Measurements from ENCODE around the gene TTC21B. TPM values are rescaled to one million over a fixed set of nuclear protein-coding genes. Genes with fewer than 3 reads are reported as not detected.

TTC21B gene
- total and polyA plus RNA-seq, 5 donors from 2014 or later, result 5.1 to 31.2 (median 6.7) TPM

- ATAC-seq (ENCODE audit: low read depth in 2 of 2) (no peak), DNase-seq (no peak)
- Mint-ChIP-seq H3K27ac (no peak overlapping the region), H3K36me3 (peaks cover 4% of the 10 kb centered on the region), H3K9me3 (peaks cover 0 to 14% (median 6%) of the 10 kb centered on the region in 7 donors), H3K27me3 (peaks cover 4% of the 10 kb centered on the region), H3K4me3 (no peak overlapping the region), H3K4me1 (no peaks in the 10 kb centered on the region)
- Histone ChIP-seq H3K27me3 (ENCODE audit: control insufficient read depth, insufficient read depth, low read length) (no peaks in the 10 kb centered on the region), H3K36me3 (ENCODE audit: control insufficient read depth, insufficient read depth, low read length) (no peaks in the 10 kb centered on the region), H3K9me3 (ENCODE audit: control insufficient read depth in 2 of 2, low read length in 2 of 2) (peaks cover 0 to 8% of the 10 kb centered on the region in 2 experiments), H3K27ac (ENCODE audit: insufficient read depth, low read length, poor library complexity, severe bottlenecking) (no peak overlapping the region), H3K4me1 (ENCODE audit: control insufficient read depth, insufficient read depth, low read length, poor library complexity, severe bottlenecking) (no peaks in the 10 kb centered on the region), H3K4me3 (ENCODE audit: low read depth, low read length) (no peak overlapping the region)
These were observed 107.5 kb downstream of the TTC21B start for GRCh38 chr2:165846056-165846455.

- Histone ChIP-seq H3K4me3 (ENCODE audit: low read depth, low read length) (no peak overlapping the region), H3K36me3 (ENCODE audit: control insufficient read depth, insufficient read depth, low read length) (no peaks in the 10 kb centered on the region), H3K27ac (ENCODE audit: insufficient read depth, low read length, poor library complexity, severe bottlenecking) (no peak overlapping the region), H3K9me3 (ENCODE audit: control insufficient read depth in 2 of 2, low read length in 2 of 2) (no peaks in the 10 kb centered on the region), H3K4me1 (ENCODE audit: control insufficient read depth, insufficient read depth, low read length, poor library complexity, severe bottlenecking) (no peaks in the 10 kb centered on the region), H3K27me3 (ENCODE audit: control insufficient read depth, insufficient read depth, low read length) (no peaks in the 10 kb centered on the region)
- DNase-seq (no peak), ATAC-seq (ENCODE audit: low read depth in 2 of 2) (no peak)
- H3K4me1 Mint-ChIP-seq, result no peaks in the 10 kb centered on the region
- no peaks in the 10 kb centered on the region for H3K27me3 Mint-ChIP-seq
- no peak overlapping the region for H3K4me3 Mint-ChIP-seq
- peaks cover 0 to 2% (median 0%) of the 10 kb centered on the region in 7 donors for H3K9me3 Mint-ChIP-seq
- no peak overlapping the region for H3K27ac Mint-ChIP-seq
- H3K36me3 Mint-ChIP-seq, result peaks cover 4% of the 10 kb centered on the region
These were observed 109.4 kb downstream of the TTC21B start for GRCh38 chr2:165844216-165844615.

GRCh38 chr2:165843351-165843750, 110.2 kb downstream of the TTC21B start:
- no peaks in the 10 kb centered on the region for H3K27me3 Mint-ChIP-seq
- ATAC-seq (ENCODE audit: low read depth in 2 of 2) (no peak), DNase-seq (no peak)
- no peak overlapping the region for H3K27ac Mint-ChIP-seq
- H3K9me3 Mint-ChIP-seq, result peaks cover 0 to 2% (median 0%) of the 10 kb centered on the region in 7 donors
- Histone ChIP-seq H3K4me3 (ENCODE audit: low read depth, low read length) (no peak overlapping the region), H3K27me3 (ENCODE audit: control insufficient read depth, insufficient read depth, low read length) (no peaks in the 10 kb centered on the region), H3K4me1 (ENCODE audit: control insufficient read depth, insufficient read depth, low read length, poor library complexity, severe bottlenecking) (no peaks in the 10 kb centered on the region), H3K9me3 (ENCODE audit: control insufficient read depth in 2 of 2, low read length in 2 of 2) (no peaks in the 10 kb centered on the region), H3K27ac (ENCODE audit: insufficient read depth, low read length, poor library complexity, severe bottlenecking) (no peak overlapping the region), H3K36me3 (ENCODE audit: control insufficient read depth, insufficient read depth, low read length) (no peaks in the 10 kb centered on the region)
- H3K36me3 Mint-ChIP-seq, result peaks cover 4% of the 10 kb centered on the region
- no peaks in the 10 kb centered on the region for H3K4me1 Mint-ChIP-seq
- H3K4me3 Mint-ChIP-seq, result no peak overlapping the region

DNA sequence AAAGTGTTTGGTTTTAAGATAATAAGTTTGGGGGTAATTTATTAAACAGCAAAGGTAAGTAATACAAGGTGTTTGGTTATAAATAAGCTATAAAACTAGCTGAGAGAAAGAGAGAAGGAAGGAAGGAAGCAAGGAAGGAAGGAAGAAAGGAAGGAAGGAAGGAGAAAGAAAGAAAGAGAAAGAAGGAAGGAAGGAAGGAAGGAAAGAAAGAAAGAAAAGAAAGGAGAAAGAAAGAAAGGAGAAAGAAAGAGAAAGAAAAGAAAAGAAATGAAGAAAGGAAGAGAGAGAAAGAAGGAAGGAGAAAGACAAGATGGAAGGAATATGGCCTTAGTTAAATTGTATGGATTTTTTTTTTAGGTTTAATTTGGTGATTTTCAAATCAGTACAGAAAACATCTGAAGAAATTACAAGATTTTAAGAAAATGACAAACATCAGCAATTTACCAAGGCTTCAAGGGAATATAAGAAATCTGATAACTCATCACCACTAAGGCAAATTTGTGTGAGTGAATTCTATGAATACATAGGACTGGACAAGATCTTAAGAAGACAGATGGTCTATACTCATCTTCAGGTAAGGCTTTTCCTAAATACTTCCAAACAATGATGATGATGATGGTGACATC, 113.1 kb downstream of the TTC21B start:
- no peaks in the 10 kb centered on the region for H3K27me3 ChIP-seq (ENCODE audit: control insufficient read depth, insufficient read depth, low read length)
- Mint-ChIP-seq H3K4me1 (no peaks in the 10 kb centered on the region), H3K4me3 (no peak overlapping the region), H3K27ac (no peak overlapping the region), H3K9me3 (peaks cover 0 to 2% (median 0%) of the 10 kb centered on the region in 7 donors), H3K27me3 (peaks cover 4% of the 10 kb centered on the region), H3K36me3 (peaks cover 4% of the 10 kb centered on the region)
- no peaks in the 10 kb centered on the region for H3K36me3 ChIP-seq (ENCODE audit: control insufficient read depth, insufficient read depth, low read length)
- no peak overlapping the region for H3K27ac ChIP-seq (ENCODE audit: insufficient read depth, low read length, poor library complexity, severe bottlenecking)
- no peak for DNase-seq
- ATAC-seq (ENCODE audit: low read depth in 2 of 2), result no peak
- H3K4me3 ChIP-seq (ENCODE audit: low read depth, low read length), result no peak overlapping the region
- H3K4me1 ChIP-seq (ENCODE audit: control insufficient read depth, insufficient read depth, low read length, poor library complexity, severe bottlenecking), result no peaks in the 10 kb centered on the region
- H3K9me3 ChIP-seq (ENCODE audit: control insufficient read depth in 2 of 2, low read length in 2 of 2), result no peaks in the 10 kb centered on the region

GRCh38 chr2:165839610-165840009, 114.0 kb downstream of the TTC21B start:
- no peaks in the 10 kb centered on the region for H3K4me1 ChIP-seq (ENCODE audit: control insufficient read depth, insufficient read depth, low read length, poor library complexity, severe bottlenecking)
- H3K9me3 ChIP-seq (ENCODE audit: control insufficient read depth in 2 of 2, low read length in 2 of 2), result no peaks in the 10 kb centered on the region
- peaks cover 4% of the 10 kb centered on the region for H3K27me3 Mint-ChIP-seq
- no peak overlapping the region for H3K4me3 ChIP-seq (ENCODE audit: low read depth, low read length)
- H3K4me3 Mint-ChIP-seq, result no peak overlapping the region
- H3K27me3 ChIP-seq (ENCODE audit: control insufficient read depth, insufficient read depth, low read length), result no peaks in the 10 kb centered on the region
- H3K36me3 Mint-ChIP-seq, result peaks cover 4% of the 10 kb centered on the region
- no peak overlapping the region for H3K27ac ChIP-seq (ENCODE audit: insufficient read depth, low read length, poor library complexity, severe bottlenecking)
- H3K4me1 Mint-ChIP-seq, result no peaks in the 10 kb centered on the region
- no peaks in the 10 kb centered on the region for H3K36me3 ChIP-seq (ENCODE audit: control insufficient read depth, insufficient read depth, low read length)
- peaks cover 0 to 2% (median 0%) of the 10 kb centered on the region in 7 donors for H3K9me3 Mint-ChIP-seq
- no peak overlapping the region for H3K27ac Mint-ChIP-seq
- ATAC-seq (ENCODE audit: low read depth in 2 of 2) (no peak), DNase-seq (no peak)

GRCh38 chr2:165837122-165837521, 116.5 kb downstream of the TTC21B start:
- Mint-ChIP-seq H3K4me1 (no peaks in the 10 kb centered on the region), H3K27ac (no peak overlapping the region), H3K4me3 (no peak overlapping the region), H3K27me3 (peaks cover 4% of the 10 kb centered on the region), H3K36me3 (peaks cover 4% of the 10 kb centered on the region), H3K9me3 (no peaks in the 10 kb centered on the region)
- ATAC-seq (ENCODE audit: low read depth in 2 of 2), result no peak
- Histone ChIP-seq H3K4me1 (ENCODE audit: control insufficient read depth, insufficient read depth, low read length, poor library complexity, severe bottlenecking) (no peaks in the 10 kb centered on the region), H3K9me3 (ENCODE audit: control insufficient read depth in 2 of 2, low read length in 2 of 2) (no peaks in the 10 kb centered on the region), H3K27me3 (ENCODE audit: control insufficient read depth, insufficient read depth, low read length) (no peaks in the 10 kb centered on the region), H3K36me3 (ENCODE audit: control insufficient read depth, insufficient read depth, low read length) (no peaks in the 10 kb centered on the region), H3K4me3 (ENCODE audit: low read depth, low read length) (no peak overlapping the region), H3K27ac (ENCODE audit: insufficient read depth, low read length, poor library complexity, severe bottlenecking) (no peak overlapping the region)
- DNase-seq, result no peak

- H3K4me1 ChIP-seq (ENCODE audit: control insufficient read depth, insufficient read depth, low read length, poor library complexity, severe bottlenecking), result no peaks in the 10 kb centered on the region
- Mint-ChIP-seq H3K4me3 (no peak overlapping the region), H3K4me1 (no peaks in the 10 kb centered on the region), H3K27me3 (peaks cover 4% of the 10 kb centered on the region), H3K36me3 (no peaks in the 10 kb centered on the region), H3K9me3 (no peaks in the 10 kb centered on the region), H3K27ac (no peak overlapping the region)
- no peaks in the 10 kb centered on the region for H3K9me3 ChIP-seq (ENCODE audit: control insufficient read depth in 2 of 2, low read length in 2 of 2)
- ATAC-seq (ENCODE audit: low read depth in 2 of 2) (no peak), DNase-seq (no peak)
- H3K4me3 ChIP-seq (ENCODE audit: low read depth, low read length), result no peak overlapping the region
- no peak overlapping the region for H3K27ac ChIP-seq (ENCODE audit: insufficient read depth, low read length, poor library complexity, severe bottlenecking)
- H3K27me3 ChIP-seq (ENCODE audit: control insufficient read depth, insufficient read depth, low read length), result no peaks in the 10 kb centered on the region
- no peaks in the 10 kb centered on the region for H3K36me3 ChIP-seq (ENCODE audit: control insufficient read depth, insufficient read depth, low read length)
These were observed 118.2 kb downstream of the TTC21B start for GRCh38 chr2:165835363-165835762.

GRCh38 chr2:165833156-165833555, 120.4 kb downstream of the TTC21B start:
- no peak overlapping the region for H3K27ac ChIP-seq (ENCODE audit: insufficient read depth, low read length, poor library complexity, severe bottlenecking)

More at GRCh38 chr2:165833156-165833555, 120.4 kb downstream of the TTC21B start:
- H3K4me3 Mint-ChIP-seq, result no peak overlapping the region
- Histone ChIP-seq H3K27me3 (ENCODE audit: control insufficient read depth, insufficient read depth, low read length) (no peaks in the 10 kb centered on the region), H3K9me3 (ENCODE audit: control insufficient read depth in 2 of 2, low read length in 2 of 2) (no peaks in the 10 kb centered on the region), H3K4me3 (ENCODE audit: low read depth, low read length) (no peak overlapping the region), H3K4me1 (ENCODE audit: control insufficient read depth, insufficient read depth, low read length, poor library complexity, severe bottlenecking) (no peaks in the 10 kb centered on the region), H3K36me3 (ENCODE audit: control insufficient read depth, insufficient read depth, low read length) (no peaks in the 10 kb centered on the region)
- no peaks in the 10 kb centered on the region for H3K36me3 Mint-ChIP-seq
- peaks cover 4% of the 10 kb centered on the region for H3K27me3 Mint-ChIP-seq
- no peak for ATAC-seq (ENCODE audit: low read depth in 2 of 2)
- no peaks in the 10 kb centered on the region for H3K9me3 Mint-ChIP-seq
- H3K27ac Mint-ChIP-seq, result no peak overlapping the region
- no peak for DNase-seq
- no peaks in the 10 kb centered on the region for H3K4me1 Mint-ChIP-seq

Measured in CD4-positive, CD25-positive, alpha-beta regulatory T cell (primary cell).